ENCODE data around the gene COL5A1.

Gene COL5A1

DNA sequence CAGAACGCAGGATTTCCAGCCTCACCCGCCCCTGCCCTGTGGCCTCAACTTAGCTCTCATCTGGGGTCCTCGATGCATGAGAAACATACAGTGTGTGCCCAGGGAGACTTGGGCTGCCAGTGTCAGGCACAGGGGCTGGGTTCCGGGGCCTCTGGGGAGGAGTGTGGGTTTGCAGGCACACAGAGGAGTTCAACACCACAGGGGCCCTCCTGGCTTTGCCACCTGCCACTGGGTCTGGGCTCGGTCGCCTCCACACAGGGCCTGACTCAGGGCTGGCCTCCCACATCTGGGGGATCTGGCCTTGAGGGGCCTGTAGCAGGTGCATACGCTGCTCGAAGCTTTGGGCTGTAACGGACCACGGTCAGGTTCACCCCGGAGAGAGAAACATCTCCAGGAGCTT is 111.6 kb downstream of the COL5A1 start:
- TF ChIP-seq TEAD4 (IDR thresholded peaks at IDR 0.05) (no peak), CREB1 (IDR thresholded peaks at IDR 0.05; ENCODE audit: low read depth) (no peak), TAF1 (IDR thresholded peaks at IDR 0.05; ENCODE audit: low read depth) (no peak), EP300 (IDR thresholded peaks at IDR 0.05; ENCODE audit: borderline replicate concordance) (no peak), TCF12 (IDR thresholded peaks at IDR 0.05; ENCODE audit: low read depth) (no peak), YY1 (IDR thresholded peaks at IDR 0.05; ENCODE audit: low read depth) (no peak), NFIC (IDR thresholded peaks at IDR 0.05) (no peak), FOXM1 (IDR thresholded peaks at IDR 0.05; ENCODE audit: borderline replicate concordance, low read depth) (no peak), EGR1 (IDR thresholded peaks at IDR 0.05) (no peak), ZBTB7A (IDR thresholded peaks at IDR 0.05; ENCODE audit: low read depth) (no peak), RAD21 (IDR thresholded peaks at IDR 0.05; ENCODE audit: low read depth) (no peak), CEBPB (IDR thresholded peaks at IDR 0.05) (no peak)
- TF ChIP-seq, protein P1, sequence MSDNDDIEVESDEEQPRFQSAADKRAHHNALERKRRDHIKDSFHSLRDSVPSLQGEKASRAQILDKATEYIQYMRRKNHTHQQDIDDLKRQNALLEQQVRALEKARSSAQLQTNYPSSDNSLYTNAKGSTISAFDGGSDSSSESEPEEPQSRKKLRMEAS (IDR thresholded peaks at IDR 0.05) = no peak
- TF ChIP-seq, protein P2, sequence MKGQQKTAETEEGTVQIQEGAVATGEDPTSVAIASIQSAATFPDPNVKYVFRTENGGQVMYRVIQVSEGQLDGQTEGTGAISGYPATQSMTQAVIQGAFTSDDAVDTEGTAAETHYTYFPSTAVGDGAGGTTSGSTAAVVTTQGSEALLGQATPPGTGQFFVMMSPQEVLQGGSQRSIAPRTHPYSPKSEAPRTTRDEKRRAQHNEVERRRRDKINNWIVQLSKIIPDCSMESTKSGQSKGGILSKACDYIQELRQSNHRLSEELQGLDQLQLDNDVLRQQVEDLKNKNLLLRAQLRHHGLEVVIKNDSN (IDR thresholded peaks at IDR 0.05) = no peak
- TF ChIP-seq, protein P3, sequence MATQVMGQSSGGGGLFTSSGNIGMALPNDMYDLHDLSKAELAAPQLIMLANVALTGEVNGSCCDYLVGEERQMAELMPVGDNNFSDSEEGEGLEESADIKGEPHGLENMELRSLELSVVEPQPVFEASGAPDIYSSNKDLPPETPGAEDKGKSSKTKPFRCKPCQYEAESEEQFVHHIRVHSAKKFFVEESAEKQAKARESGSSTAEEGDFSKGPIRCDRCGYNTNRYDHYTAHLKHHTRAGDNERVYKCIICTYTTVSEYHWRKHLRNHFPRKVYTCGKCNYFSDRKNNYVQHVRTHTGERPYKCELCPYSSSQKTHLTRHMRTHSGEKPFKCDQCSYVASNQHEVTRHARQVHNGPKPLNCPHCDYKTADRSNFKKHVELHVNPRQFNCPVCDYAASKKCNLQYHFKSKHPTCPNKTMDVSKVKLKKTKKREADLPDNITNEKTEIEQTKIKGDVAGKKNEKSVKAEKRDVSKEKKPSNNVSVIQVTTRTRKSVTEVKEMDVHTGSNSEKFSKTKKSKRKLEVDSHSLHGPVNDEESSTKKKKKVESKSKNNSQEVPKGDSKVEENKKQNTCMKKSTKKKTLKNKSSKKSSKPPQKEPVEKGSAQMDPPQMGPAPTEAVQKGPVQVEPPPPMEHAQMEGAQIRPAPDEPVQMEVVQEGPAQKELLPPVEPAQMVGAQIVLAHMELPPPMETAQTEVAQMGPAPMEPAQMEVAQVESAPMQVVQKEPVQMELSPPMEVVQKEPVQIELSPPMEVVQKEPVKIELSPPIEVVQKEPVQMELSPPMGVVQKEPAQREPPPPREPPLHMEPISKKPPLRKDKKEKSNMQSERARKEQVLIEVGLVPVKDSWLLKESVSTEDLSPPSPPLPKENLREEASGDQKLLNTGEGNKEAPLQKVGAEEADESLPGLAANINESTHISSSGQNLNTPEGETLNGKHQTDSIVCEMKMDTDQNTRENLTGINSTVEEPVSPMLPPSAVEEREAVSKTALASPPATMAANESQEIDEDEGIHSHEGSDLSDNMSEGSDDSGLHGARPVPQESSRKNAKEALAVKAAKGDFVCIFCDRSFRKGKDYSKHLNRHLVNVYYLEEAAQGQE (IDR thresholded peaks at IDR 0.05; ENCODE audit: low read depth) = no peak

DNA sequence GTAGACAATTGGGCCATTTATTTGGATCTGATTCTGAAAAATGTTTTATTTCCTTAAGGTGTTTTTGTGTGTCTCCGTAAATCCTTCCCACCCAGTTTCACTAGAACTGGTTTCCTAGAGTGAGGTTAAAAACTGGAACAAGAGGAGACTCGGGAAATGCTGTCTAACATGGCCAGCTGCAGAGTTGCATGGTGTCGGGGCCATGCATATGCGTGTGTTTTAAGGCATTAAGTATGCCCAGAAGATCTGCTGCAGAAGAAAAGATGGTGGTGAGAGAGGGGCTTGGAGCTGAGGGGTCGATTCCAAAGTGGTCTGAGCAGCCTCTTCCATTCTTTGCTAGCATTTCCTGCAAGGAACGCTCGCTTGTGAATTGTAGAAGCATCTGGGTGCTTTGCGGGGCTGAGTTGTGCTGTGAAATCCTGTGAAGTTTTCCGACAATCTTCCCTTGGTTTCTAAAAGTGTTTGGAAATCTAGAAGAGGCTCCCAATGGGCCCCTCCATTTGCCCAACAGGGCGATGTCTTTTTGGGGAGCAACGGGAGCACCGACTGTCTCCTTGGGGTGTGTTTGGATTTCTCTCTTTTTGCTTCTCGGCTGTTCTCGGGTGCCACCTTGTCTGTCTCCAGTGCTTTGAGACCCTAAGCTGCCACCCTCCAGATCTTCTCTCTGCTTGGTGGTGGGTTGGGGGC is 113.8 kb downstream of the COL5A1 start:
- TF ChIP-seq CREB1 (IDR thresholded peaks at IDR 0.05; ENCODE audit: low read depth) (no peak), EGR1 (IDR thresholded peaks at IDR 0.05) (no peak), RAD21 (IDR thresholded peaks at IDR 0.05; ENCODE audit: low read depth) (no peak), EP300 (IDR thresholded peaks at IDR 0.05; ENCODE audit: borderline replicate concordance) (no peak), TCF12 (IDR thresholded peaks at IDR 0.05; ENCODE audit: low read depth) (no peak), YY1 (IDR thresholded peaks at IDR 0.05; ENCODE audit: low read depth) (no peak), TEAD4 (IDR thresholded peaks at IDR 0.05) (no peak), TAF1 (IDR thresholded peaks at IDR 0.05; ENCODE audit: low read depth) (no peak)
- TF ChIP-seq, protein P3 (IDR thresholded peaks at IDR 0.05; ENCODE audit: low read depth) = no peak
- TF ChIP-seq, protein P2 (IDR thresholded peaks at IDR 0.05) = no peak

DNA sequence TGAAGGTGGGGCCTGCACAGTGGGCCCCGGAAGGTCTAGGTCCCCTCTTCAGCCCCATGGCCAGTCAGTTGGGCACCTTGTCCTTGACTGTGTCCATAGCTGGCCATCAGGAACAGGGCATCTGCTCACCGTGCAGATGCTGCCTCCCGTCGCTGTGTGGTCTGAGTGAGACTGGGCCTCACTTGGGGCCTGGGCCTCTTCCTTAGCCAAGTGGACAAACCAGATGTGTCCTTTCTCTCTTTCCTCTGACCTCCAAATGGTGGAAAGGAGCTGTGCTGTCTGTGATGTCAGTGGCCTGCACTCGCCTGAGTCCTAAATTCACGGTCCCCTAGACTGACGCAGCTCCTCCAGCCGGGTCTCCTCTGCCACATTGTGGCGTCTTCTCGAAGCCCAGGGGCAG is 114.5 kb downstream of the COL5A1 start:
- TF ChIP-seq EGR1 (IDR thresholded peaks at IDR 0.05) (no peak), YY1 (IDR thresholded peaks at IDR 0.05; ENCODE audit: low read depth) (no peak)
- TF ChIP-seq, protein P2 (IDR thresholded peaks at IDR 0.05) = no peak

DNA sequence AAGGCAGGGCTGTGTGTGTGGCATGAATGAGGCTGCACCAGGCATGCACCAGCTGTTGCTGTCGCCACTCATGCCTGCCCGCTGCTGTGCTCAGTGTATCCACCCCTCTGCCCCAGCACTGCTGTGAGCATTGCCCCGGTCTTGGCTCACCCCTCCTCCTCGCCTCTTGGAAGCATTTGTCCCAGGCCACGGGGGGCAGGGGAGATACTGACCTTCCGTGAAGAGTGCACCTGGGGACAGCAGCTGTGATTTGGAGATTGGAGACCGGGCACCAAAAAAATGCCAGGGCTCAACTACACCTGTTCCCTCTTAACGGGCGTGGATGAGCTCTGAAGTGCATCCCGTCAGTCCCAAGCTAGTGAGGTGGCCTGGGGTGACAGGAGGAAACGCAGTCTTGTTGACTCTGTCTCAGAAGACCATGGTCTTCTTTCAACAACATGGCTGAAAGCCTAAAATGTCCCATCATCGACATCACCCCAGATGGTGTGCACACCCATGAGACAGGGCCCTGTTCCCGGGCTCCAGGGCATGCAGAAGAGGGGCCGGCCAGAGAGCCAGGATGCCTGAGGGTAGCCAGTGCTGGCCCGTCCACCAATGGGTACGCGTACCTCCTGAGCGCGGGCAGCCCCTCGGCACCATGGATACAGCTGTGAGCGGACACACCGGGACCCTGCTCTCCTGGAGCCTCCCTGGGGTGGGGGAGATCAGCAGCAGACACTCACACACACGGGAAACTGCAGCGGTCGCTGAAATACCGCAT is 115.8 kb downstream of the COL5A1 start:
- TF ChIP-seq FOXM1 (IDR thresholded peaks at IDR 0.05; ENCODE audit: borderline replicate concordance, low read depth) (no peak), EP300 (IDR thresholded peaks at IDR 0.05; ENCODE audit: borderline replicate concordance) (no peak), TEAD4 (IDR thresholded peaks at IDR 0.05) (no peak), ZBTB7A (IDR thresholded peaks at IDR 0.05; ENCODE audit: low read depth) (no peak), CREB1 (IDR thresholded peaks at IDR 0.05; ENCODE audit: low read depth) (no peak)
- TF ChIP-seq, protein P3 (IDR thresholded peaks at IDR 0.05; ENCODE audit: low read depth) = no peak

Data from Ishikawa (cell line).